ENCODE data around the gene CELF5. TPM values are rescaled to one million over a fixed set of nuclear protein-coding genes. Genes with fewer than 3 reads are reported as not detected.

Gene CELF5
- total and polyA plus RNA-seq, 2 donors (not counting 1 experiment from before 2014, with no cell fraction given), result 0.15 TPM; not detected in 1

- Histone ChIP-seq H3K9ac (ENCODE audit: low read length) (no peak overlapping the region), H4K20me1 (ENCODE audit: control insufficient read depth, insufficient read depth, low read length, poor library complexity, severe bottlenecking) (no peaks in the 10 kb centered on the region), H3K27me3 (replicated peaks in 1 of 4; ENCODE audit: control extremely low read depth in 1 of 4, control insufficient read depth in 3 of 4, insufficient read depth in 4 of 4, low read length in 3 of 4) (peaks cover 0 to 44% (median 9%) of the 10 kb centered on the region in 4 experiments), H3K36me3 (replicated peaks in 1 of 2; ENCODE audit: control extremely low read depth in 1 of 2, control insufficient read depth in 1 of 2, extremely low read depth in 1 of 2, insufficient read depth in 2 of 2, low read length in 1 of 2) (no peaks in the 10 kb centered on the region), H2AFZ (ENCODE audit: insufficient read depth, low read depth, low read length, poor library complexity, severe bottlenecking) (no peak overlapping the region), H3K9me3 (ENCODE audit: control extremely low read depth in 1 of 3, control insufficient read depth in 2 of 3, insufficient read depth in 1 of 3, low read length in 2 of 3) (peaks cover 0 to 16% (median 0%) of the 10 kb centered on the region in 3 donors), H3K4me1 (ENCODE audit: control insufficient read depth in 2 of 2, insufficient read depth in 2 of 2, low read length in 2 of 2) (no peaks in the 10 kb centered on the region), H3K4me2 (replicated peaks; ENCODE audit: low read depth, low read length, poor library complexity, severe bottlenecking) (no peak overlapping the region), H3K27ac (ENCODE audit: low read length in 2 of 2) (no peak overlapping the region), H3K79me2 (ENCODE audit: control insufficient read depth, insufficient read depth, low read length) (no peaks in the 10 kb centered on the region), H3K4me3 (ENCODE audit: control extremely low read depth in 1 of 5, extremely low read depth in 1 of 5, insufficient read depth in 1 of 5, low read depth in 2 of 5, low read length in 4 of 5) (no peak overlapping the region)
- ATAC-seq (ENCODE audit: low read depth) (no peak), DNase-seq (no peak)
- Mint-ChIP-seq H3K9me3 (ENCODE audit: insufficient read depth) (no peaks in the 10 kb centered on the region), H3K4me1 (no peaks in the 10 kb centered on the region), H3K27ac (no peak overlapping the region), H3K27me3 (peaks cover 30% of the 10 kb centered on the region), H3K4me3 (no peak overlapping the region)
- intact Hi-C loops (cut with micrococcal nuclease), result no loop called here
- ChIA-PET CTCF (no interaction called here), POLR2A (no interaction called here)
- TF ChIP-seq CTCF (IDR thresholded peaks at IDR 0.05) (no peak), EZH2 (IDR thresholded peaks at IDR 0.05; ENCODE audit: borderline replicate concordance, insufficient read depth, low read depth, low read length, poor library complexity, severe bottlenecking) (no peak)
- WGBS (ENCODE audit: insufficient coverage), result 69% methylated on average over 24 of the region's 30 CpGs
Measured at GRCh38 chr19:3266792-3267514, 42.5 kb downstream of the CELF5 start.

DNA sequence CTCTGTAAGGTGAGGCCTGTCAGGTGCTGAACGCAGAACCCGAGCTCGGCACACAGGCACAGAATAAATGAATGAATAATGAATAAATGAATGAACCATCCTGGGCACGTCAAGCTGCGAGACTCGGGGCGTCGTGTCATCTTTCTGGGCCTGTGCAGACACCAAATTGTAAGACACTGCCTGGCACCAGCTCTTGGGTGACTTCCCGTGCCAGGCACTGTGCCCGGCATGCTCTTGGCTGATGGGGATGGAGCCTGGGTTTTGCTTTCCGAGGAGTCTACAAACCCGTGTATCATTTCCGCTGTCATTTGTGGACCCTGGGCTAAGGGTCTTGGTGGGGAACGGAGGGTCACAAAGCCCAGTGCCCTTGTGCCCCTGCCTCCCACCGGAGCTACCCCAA is 43.9 kb downstream of the CELF5 start:
- no peak overlapping the region for H2AFZ ChIP-seq (ENCODE audit: insufficient read depth, low read depth, low read length, poor library complexity, severe bottlenecking)
- H3K9me3 ChIP-seq (ENCODE audit: control extremely low read depth in 1 of 3, control insufficient read depth in 2 of 3, insufficient read depth in 1 of 3, low read length in 2 of 3), result peaks cover 0 to 27% (median 6%) of the 10 kb centered on the region in 3 donors
- DNase-seq, result no peak
- no peak overlapping the region for H3K27ac ChIP-seq (ENCODE audit: low read length in 2 of 2)
- H3K4me2 ChIP-seq (replicated peaks; ENCODE audit: low read depth, low read length, poor library complexity, severe bottlenecking), result no peak overlapping the region
- intact Hi-C loops (cut with micrococcal nuclease), result no loop called here
- H4K20me1 ChIP-seq (ENCODE audit: control insufficient read depth, insufficient read depth, low read length, poor library complexity, severe bottlenecking), result no peaks in the 10 kb centered on the region
- no peaks in the 10 kb centered on the region for H3K79me2 ChIP-seq (ENCODE audit: control insufficient read depth, insufficient read depth, low read length)
- peaks cover 37% of the 10 kb centered on the region for H3K27me3 Mint-ChIP-seq
- TF ChIP-seq CTCF (IDR thresholded peaks at IDR 0.05) (no peak), EZH2 (IDR thresholded peaks at IDR 0.05; ENCODE audit: borderline replicate concordance, insufficient read depth, low read depth, low read length, poor library complexity, severe bottlenecking) (no peak)
- ChIA-PET CTCF (no interaction called here), POLR2A (no interaction called here)
- no peaks in the 10 kb centered on the region for H3K4me1 ChIP-seq (ENCODE audit: control insufficient read depth in 2 of 2, insufficient read depth in 2 of 2, low read length in 2 of 2)
- H3K36me3 ChIP-seq (replicated peaks in 1 of 2; ENCODE audit: control extremely low read depth in 1 of 2, control insufficient read depth in 1 of 2, extremely low read depth in 1 of 2, insufficient read depth in 2 of 2, low read length in 1 of 2), result no peaks in the 10 kb centered on the region
- no peak overlapping the region for H3K9ac ChIP-seq (ENCODE audit: low read length)
- no peak overlapping the region for H3K4me3 Mint-ChIP-seq
- 92% methylated on average over 15 of the region's 15 CpGs for WGBS (ENCODE audit: insufficient coverage)
- no peaks in the 10 kb centered on the region for H3K4me1 Mint-ChIP-seq
- H3K4me3 ChIP-seq (ENCODE audit: control extremely low read depth in 1 of 5, extremely low read depth in 1 of 5, insufficient read depth in 1 of 5, low read depth in 2 of 5, low read length in 4 of 5), result no peak overlapping the region
- no peak for ATAC-seq (ENCODE audit: low read depth)
- H3K9me3 Mint-ChIP-seq (ENCODE audit: insufficient read depth), result no peaks in the 10 kb centered on the region
- no peak overlapping the region for H3K27ac Mint-ChIP-seq
- H3K27me3 ChIP-seq (replicated peaks in 1 of 4; ENCODE audit: control extremely low read depth in 1 of 4, control insufficient read depth in 3 of 4, insufficient read depth in 4 of 4, low read length in 3 of 4), result peaks cover 0 to 54% (median 15%) of the 10 kb centered on the region in 4 experiments

All from B cell (primary cell).